ENCODE measurements around the gene S100A7A. TPM values are rescaled to one million over a fixed set of nuclear protein-coding genes. Genes with fewer than 3 reads are reported as not detected.
"Not testable (repeated sequence)": the region's sequence is repeated elsewhere in the genome, so short reads cannot be mapped to it uniquely, and the experiment has no call there.

The S100A7A gene
- total and polyA plus RNA-seq, 8 donors = not detected

DNA sequence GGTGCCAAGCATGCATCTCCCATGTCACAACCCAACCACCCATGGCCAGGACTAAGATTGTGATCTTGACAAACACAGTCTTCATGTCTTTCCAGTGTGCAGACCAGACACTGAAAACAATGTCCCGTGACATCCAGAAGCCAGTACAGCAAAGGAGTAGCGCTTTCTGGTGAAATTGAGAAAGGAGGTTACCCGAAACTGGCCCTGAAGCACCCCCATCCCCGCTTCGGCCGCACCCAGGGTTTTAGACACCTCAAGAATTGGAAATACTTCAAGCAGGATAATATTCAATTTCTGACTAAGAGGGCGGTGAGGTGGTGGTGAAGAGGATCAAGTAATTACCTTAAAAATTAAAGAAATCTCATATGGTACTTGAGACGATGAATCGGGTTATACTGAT lies 14.9 kb upstream of the S100A7A start:
- TF ChIP-seq, protein P1, sequence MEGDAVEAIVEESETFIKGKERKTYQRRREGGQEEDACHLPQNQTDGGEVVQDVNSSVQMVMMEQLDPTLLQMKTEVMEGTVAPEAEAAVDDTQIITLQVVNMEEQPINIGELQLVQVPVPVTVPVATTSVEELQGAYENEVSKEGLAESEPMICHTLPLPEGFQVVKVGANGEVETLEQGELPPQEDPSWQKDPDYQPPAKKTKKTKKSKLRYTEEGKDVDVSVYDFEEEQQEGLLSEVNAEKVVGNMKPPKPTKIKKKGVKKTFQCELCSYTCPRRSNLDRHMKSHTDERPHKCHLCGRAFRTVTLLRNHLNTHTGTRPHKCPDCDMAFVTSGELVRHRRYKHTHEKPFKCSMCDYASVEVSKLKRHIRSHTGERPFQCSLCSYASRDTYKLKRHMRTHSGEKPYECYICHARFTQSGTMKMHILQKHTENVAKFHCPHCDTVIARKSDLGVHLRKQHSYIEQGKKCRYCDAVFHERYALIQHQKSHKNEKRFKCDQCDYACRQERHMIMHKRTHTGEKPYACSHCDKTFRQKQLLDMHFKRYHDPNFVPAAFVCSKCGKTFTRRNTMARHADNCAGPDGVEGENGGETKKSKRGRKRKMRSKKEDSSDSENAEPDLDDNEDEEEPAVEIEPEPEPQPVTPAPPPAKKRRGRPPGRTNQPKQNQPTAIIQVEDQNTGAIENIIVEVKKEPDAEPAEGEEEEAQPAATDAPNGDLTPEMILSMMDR (IDR thresholded peaks at IDR 0.05) = no peak
- Histone ChIP-seq H3K4me3 (no peak overlapping the region), H3K36me3 (no peaks in the 10 kb centered on the region), H3K4me1 (peaks cover 0 to 41% of the 10 kb centered on the region in 2 donors), H3K27me3 (peaks cover 0 to 18% of the 10 kb centered on the region in 2 donors), H3K9me3 (no peaks in the 10 kb centered on the region), H3K27ac (no peak overlapping the region)
- DNase-seq (no peak), ATAC-seq (no peak)
- intact Hi-C loops (cut with DNase I) = no loop called here

DNA sequence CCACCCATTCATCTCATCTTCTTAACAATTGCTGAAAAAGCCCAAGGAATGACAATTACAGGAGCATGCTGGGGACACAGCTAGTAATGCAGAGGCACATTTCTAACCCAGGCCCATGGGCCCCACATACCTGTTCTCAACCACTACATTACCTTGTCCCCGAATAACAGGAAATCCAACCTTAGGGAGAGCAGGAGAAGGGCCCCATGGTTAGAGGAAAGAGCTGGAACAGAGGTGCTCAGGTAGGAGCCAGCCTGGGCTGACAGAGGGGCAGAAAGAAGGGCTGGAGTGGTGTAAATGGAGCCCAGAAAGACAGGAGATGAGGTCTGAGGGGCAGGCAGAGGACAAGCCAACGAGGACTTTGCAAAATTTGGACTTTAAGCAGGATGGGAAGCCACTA lies 14.1 kb upstream of the S100A7A start:
- no peak for ATAC-seq
- intact Hi-C loops (cut with DNase I) = no loop called here

DNA sequence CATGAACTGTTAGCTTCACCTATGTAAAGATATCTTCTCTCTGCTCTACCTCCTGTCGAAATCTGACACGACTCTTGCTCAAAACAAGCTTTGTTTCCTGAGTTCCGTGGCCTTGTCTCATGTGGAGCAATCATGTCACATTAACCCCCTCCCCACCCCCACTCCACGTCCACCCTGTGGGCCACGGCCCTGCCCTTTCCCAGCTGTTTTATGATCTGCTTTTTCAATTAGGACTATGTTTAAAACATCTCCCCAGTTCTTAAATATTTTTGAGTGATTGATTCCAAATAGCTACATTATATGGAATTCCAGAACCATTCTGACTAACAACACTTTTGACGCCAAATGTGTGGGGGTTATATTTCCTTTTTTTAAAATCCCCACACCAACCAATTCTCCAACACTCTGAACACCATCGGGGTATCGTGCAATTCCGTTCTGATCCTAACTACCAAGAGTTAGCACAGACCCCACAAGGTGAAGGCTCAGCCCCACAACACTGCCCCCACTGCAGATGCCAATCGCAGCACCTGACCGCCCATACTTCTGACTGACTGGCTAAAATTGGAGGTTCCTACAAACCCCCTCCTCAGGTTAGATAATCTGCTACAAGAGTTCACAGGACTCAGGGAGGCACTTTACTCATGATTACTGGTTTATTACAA lies 12.8 kb upstream of the S100A7A start:
- no peak for ATAC-seq
- no peaks in the 10 kb centered on the region for H3K36me3 ChIP-seq
- TF ChIP-seq, protein P1 (IDR thresholded peaks at IDR 0.05) = no peak
- intact Hi-C loops (cut with DNase I) = no loop called here
- DNase-seq = no peak
- H3K27ac ChIP-seq = peak overlapping the region in 1 of 2 donors; percentile 65
- H3K4me1 ChIP-seq = peaks cover 0 to 26% of the 10 kb centered on the region in 2 donors
- no peaks in the 10 kb centered on the region for H3K9me3 ChIP-seq
- no peak overlapping the region for H3K4me3 ChIP-seq
- peaks cover 0 to 23% of the 10 kb centered on the region in 2 donors for H3K27me3 ChIP-seq

More for the DNA sequence above, 14.1 kb upstream of the S100A7A start:
- H3K4me1 ChIP-seq = peaks cover 0 to 33% of the 10 kb centered on the region in 2 donors
- H3K36me3 ChIP-seq = no peaks in the 10 kb centered on the region
- peaks cover 0 to 18% of the 10 kb centered on the region in 2 donors for H3K27me3 ChIP-seq
- TF ChIP-seq, protein P1 (IDR thresholded peaks at IDR 0.05) = no peak
- no peaks in the 10 kb centered on the region for H3K9me3 ChIP-seq
- DNase-seq = no peak
- H3K27ac ChIP-seq = peak overlapping the region in 1 of 2 donors; percentile 65
- H3K4me3 ChIP-seq = no peak overlapping the region

DNA sequence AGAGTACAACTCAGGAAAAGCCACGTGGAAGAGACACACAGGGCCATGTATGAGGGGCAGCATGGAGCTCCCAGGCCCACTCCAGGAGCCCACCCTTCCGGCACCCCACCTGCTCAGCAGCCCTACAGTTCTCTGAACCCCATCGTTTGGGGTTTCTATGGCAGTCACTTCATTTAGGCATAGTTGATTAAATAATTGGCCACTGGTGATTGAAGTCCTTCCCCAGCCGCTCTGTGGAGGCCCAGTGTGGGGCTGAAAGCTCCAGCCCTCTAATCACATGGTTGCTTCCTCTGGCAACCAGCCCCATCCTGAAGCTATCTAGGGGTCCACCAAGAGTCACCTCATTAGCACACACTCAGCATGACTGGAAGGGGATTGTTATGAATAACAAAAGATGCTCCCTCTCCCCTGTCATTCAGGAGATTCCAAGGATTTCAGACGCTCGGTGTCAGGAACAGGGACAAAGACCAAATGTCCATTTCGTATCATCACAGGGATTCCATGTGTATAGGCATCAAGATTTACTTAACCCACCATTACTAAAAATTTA lies 12.2 kb upstream of the S100A7A start:
- H3K9me3 ChIP-seq = no peaks in the 10 kb centered on the region
- DNase-seq (no peak), ATAC-seq (no peak)
- TF ChIP-seq, protein P1 (IDR thresholded peaks at IDR 0.05) = no peak
- no peaks in the 10 kb centered on the region for H3K36me3 ChIP-seq
- H3K27me3 ChIP-seq = peaks cover 0 to 23% of the 10 kb centered on the region in 2 donors
- no peak overlapping the region for H3K4me3 ChIP-seq
- intact Hi-C loops (cut with DNase I) = no loop called here
- H3K27ac ChIP-seq = peak overlapping the region in 1 of 2 donors; percentile 65
- H3K4me1 ChIP-seq = peaks cover 0 to 26% of the 10 kb centered on the region in 2 donors

DNA sequence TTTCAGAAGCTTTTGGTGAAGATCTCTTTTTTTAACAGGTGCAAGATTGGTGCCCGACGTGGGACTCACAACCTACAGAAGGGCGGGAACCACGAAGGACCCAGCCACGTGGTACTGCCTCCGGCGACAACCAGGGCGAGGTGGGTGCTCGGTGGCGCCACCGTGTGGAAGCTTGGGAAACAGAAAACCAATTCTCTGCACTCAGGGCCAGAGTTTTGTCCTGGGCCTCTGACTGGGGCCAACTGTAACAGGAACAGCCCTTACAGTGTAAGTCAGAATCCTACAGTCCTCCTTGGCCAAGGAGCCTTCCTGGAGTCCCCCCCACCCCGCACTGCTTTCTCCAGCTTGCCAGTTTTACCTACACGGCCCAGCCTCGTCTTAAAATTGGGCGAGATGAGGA lies 11.6 kb upstream of the S100A7A start:
- DNase-seq (peak in 2 of 4 donors; percentile 72 to 94), ATAC-seq (peak; percentile 88)
- no peaks in the 10 kb centered on the region for H3K36me3 ChIP-seq
- intact Hi-C loops (cut with DNase I) = no loop called here
- no peak overlapping the region for H3K4me3 ChIP-seq
- H3K27ac ChIP-seq = no peak overlapping the region
- H3K4me1 ChIP-seq = peaks cover 0 to 26% of the 10 kb centered on the region in 2 donors
- H3K9me3 ChIP-seq = no peaks in the 10 kb centered on the region
- TF ChIP-seq, protein P1 (IDR thresholded peaks at IDR 0.05) = peak; percentile 40 to 87
- peaks cover 0 to 23% of the 10 kb centered on the region in 2 donors for H3K27me3 ChIP-seq

DNA sequence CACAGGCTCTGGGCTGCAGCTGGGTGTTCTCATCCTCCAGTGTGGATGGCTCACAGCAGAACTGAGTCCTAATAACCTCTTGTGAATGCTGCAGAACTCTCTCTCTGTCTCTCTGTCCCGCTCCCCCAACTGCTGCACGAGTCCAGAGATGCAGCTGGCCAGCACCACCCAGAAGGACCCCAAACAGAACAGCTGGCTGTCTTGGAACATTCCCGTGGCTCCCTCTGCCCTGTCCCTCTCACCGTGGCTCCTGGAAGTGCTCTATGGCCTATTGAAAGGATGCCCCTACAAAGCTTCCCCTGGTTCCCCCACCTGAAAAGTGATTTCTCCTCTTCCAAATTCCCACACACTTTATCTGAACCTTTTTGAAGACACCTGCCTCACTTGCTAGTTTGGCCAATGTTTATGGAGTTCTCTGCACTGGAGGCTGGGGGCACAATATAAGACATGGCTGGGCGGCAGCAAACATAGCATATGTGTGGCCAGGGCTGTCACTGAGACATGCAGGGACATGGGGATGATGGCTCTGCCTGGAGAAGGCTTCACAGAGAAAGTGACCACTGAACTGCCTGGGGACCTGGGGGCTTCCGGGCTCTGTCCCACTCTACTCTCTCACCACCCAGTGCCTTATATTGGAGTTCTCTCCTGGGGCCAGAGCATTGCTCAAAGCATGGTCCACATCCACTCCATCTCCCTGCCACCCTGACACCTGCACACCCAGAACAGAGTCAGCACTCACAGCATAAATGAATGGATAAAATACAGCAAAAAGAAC lies 10.3 kb upstream of the S100A7A start:
- ATAC-seq; H3K4me3 ChIP-seq; DNase-seq; H3K9me3 ChIP-seq; intact Hi-C loops (cut with DNase I); H3K36me3 ChIP-seq; H3K27ac ChIP-seq: not testable (repeated sequence)
- Histone ChIP-seq H3K4me1 (peaks cover 0 to 26% of the 10 kb centered on the region in 2 donors), H3K27me3 (peaks cover 0 to 23% of the 10 kb centered on the region in 2 donors)

DNA sequence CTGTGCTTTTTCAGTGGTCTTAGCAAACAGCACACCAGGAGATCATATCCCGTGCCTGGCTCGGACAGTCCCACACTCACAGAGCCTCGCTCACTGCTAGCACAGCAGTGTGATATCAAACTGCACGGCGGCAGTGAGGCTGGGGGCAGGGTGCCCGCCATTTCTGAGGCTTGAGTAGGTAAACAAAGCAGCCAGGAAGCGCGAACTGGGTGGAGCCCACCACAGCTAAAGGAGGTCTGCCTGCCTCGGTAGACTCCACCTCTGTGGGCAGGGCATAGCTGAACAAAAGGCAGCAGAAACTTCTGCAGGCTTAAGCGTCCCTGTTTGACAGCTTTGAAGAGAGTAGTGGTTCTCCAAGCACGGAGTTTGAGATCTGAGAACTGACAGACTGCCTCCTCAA lies 9.0 kb upstream of the S100A7A start:
- intact Hi-C loops (cut with DNase I); ATAC-seq; H3K9me3 ChIP-seq; H3K27ac ChIP-seq; H3K4me3 ChIP-seq; H3K36me3 ChIP-seq; DNase-seq: not testable (repeated sequence)
- Histone ChIP-seq H3K4me1 (peaks cover 0 to 23% of the 10 kb centered on the region in 2 donors), H3K27me3 (peaks cover 0 to 23% of the 10 kb centered on the region in 2 donors)

Data from left lung (tissue), 10 donors.